Neural crest cell (in vitro differentiated cells): ENCODE results near the gene DCC. TPM values are rescaled to one million over a fixed set of nuclear protein-coding genes. Genes with fewer than 3 reads are reported as not detected.

Experiments
- DNase-seq: peaks from one replicate; pipeline ENCODE4 v3.0.0; 2021; ENCODE audit warnings: low read depth, mixed read lengths, low spot score
- H3K27ac Mint-ChIP-seq: one replicate; pipeline ENCODE4 v1.8.0; 2021; ENCODE audit warnings: mild to moderate bottlenecking, mixed read lengths; ENCODE audit not compliant: unreplicated experiment
- H3K27me3 Mint-ChIP-seq: 2 replicates; pipeline ENCODE4 v1.8.0; 2021; ENCODE audit warnings: low read depth, mild to moderate bottlenecking, mixed read lengths
- H3K36me3 Mint-ChIP-seq: 2 replicates; pipeline ENCODE4 v1.8.0; 2021; ENCODE audit warnings: low read depth, mild to moderate bottlenecking, mixed read lengths
- H3K4me1 Mint-ChIP-seq: 2 replicates; pipeline ENCODE4 v1.8.0; 2021; ENCODE audit warnings: mixed read lengths
- H3K4me3 Mint-ChIP-seq: one replicate; pipeline ENCODE4 v1.8.0; 2021; ENCODE audit warnings: mild to moderate bottlenecking, mixed read lengths
- H3K9me3 Mint-ChIP-seq: 2 replicates; pipeline ENCODE4 v1.8.0; 2021; ENCODE audit warnings: mixed read lengths
- CTCF ChIP-seq: fragments of 200-600 bp; sonication (generic); conservative IDR thresholded peaks from 2 replicates; pipeline ENCODE4 v1.5.0; 2021; ENCODE audit warnings: antibody characterized with exemption, mild to moderate bottlenecking
- total RNA-seq: library from RNA; stranded (reverse); gene quantifications from 2 replicates; pipeline ENCODE4 v1.2.1, GENCODE V29; 2021

The DCC gene
- total RNA-seq, 1 donor from 2014 or later: 10.1 TPM

DNA sequence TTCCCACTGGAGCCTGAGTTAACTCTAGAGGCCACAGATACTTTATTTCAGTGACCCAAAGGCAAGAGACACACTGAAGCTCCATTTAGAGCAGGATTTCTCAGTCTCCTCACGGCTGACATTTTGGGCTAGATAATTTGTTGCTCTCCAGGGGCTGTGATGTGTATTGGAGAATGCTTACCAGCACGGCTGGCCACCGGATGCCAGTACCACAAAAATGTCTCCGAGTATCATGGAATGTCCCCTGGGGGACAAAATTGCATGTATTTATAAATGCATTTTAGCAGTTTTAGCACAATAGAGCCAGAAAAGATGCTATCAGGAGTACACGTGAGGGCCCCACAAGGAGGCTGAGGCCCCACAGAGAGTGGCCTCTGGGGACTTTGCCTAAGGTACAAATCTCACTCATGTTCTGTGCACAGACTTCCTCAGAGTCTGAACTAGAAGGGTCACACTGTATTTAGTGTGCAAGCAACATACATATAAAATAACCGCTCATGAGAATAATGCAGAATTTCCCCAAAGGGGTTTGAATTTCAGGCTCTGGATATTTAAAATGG is 20.5 kb upstream of the DCC start:
- Mint-ChIP-seq H3K27ac (no peak overlapping the region), H3K27me3 (no peaks in the 10 kb centered on the region), H3K36me3 (no peaks in the 10 kb centered on the region), H3K9me3 (no peaks in the 10 kb centered on the region), H3K4me1 (no peaks in the 10 kb centered on the region), H3K4me3 (no peak overlapping the region)
- no peak for DNase-seq
- no peak for TF ChIP-seq CTCF

DNA sequence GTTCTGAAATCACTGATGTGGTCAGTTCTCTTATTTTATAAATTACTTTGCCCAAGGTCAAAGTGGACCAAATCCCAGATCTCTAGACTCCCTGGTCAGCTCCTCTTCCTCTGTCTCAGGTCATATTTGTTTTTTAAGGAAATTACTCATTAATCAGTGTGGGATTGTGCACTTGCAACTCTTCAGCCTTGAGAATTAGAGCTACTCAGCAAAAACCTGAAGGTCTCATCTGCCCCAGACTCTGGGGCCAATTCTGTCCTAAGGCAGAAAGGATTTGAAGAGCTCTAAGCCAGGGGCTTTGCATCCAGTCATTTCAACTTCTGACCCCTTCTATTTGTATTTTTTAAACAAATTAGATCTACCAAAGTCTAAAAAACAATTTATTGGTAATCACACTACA is 17.7 kb upstream of the DCC start:
- H3K9me3 Mint-ChIP-seq: no peaks in the 10 kb centered on the region
- DNase-seq: no peak
- no peaks in the 10 kb centered on the region for H3K27me3 Mint-ChIP-seq
- H3K4me1 Mint-ChIP-seq: no peaks in the 10 kb centered on the region
- H3K36me3 Mint-ChIP-seq: no peaks in the 10 kb centered on the region
- no peak overlapping the region for H3K27ac Mint-ChIP-seq
- no peak overlapping the region for H3K4me3 Mint-ChIP-seq
- TF ChIP-seq CTCF: no peak

- H3K9me3 Mint-ChIP-seq: no peaks in the 10 kb centered on the region
Observed at GRCh38 chr18:52323802-52324201, 16.2 kb upstream of the DCC start.

DNA sequence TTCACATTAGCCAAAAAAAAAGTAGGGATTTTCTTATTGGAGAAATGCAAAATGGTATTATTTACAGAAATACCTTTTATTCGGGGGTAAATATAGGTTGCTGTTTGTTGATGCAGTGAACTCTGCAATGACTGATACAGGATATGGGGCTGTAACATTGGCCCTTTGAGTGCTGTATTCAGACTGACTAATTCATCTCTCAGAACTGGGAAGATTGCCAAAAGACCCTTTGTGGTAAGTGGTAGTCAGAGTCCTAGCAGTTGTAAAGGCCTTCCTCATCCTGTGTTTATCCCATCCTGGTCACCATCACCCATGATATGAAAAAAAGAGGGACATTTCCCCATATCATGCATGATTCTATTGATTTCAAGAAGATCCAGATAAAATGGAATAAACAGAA is 14.0 kb upstream of the DCC start:
- no peak overlapping the region for H3K4me3 Mint-ChIP-seq
- H3K27ac Mint-ChIP-seq: no peak overlapping the region
- H3K27me3 Mint-ChIP-seq: no peaks in the 10 kb centered on the region
- H3K4me1 Mint-ChIP-seq: no peaks in the 10 kb centered on the region
- H3K9me3 Mint-ChIP-seq: no peaks in the 10 kb centered on the region
- H3K36me3 Mint-ChIP-seq: no peaks in the 10 kb centered on the region
- TF ChIP-seq CTCF: no peak
- no peak for DNase-seq

More at GRCh38 chr18:52323802-52324201, 16.2 kb upstream of the DCC start:
- no peaks in the 10 kb centered on the region for H3K27me3 Mint-ChIP-seq
- H3K4me3 Mint-ChIP-seq: no peak overlapping the region
- no peak for TF ChIP-seq CTCF
- no peak for DNase-seq
- H3K4me1 Mint-ChIP-seq: no peaks in the 10 kb centered on the region
- no peak overlapping the region for H3K27ac Mint-ChIP-seq
- no peaks in the 10 kb centered on the region for H3K36me3 Mint-ChIP-seq

- TF ChIP-seq CTCF: no peak
- Mint-ChIP-seq H3K36me3 (no peaks in the 10 kb centered on the region), H3K27ac (no peak overlapping the region), H3K9me3 (no peaks in the 10 kb centered on the region), H3K4me1 (no peaks in the 10 kb centered on the region), H3K4me3 (no peak overlapping the region), H3K27me3 (peaks cover 13% of the 10 kb centered on the region)
- no peak for DNase-seq
Observed at GRCh38 chr18:52333860-52334259, 6.1 kb upstream of the DCC start.

DNA sequence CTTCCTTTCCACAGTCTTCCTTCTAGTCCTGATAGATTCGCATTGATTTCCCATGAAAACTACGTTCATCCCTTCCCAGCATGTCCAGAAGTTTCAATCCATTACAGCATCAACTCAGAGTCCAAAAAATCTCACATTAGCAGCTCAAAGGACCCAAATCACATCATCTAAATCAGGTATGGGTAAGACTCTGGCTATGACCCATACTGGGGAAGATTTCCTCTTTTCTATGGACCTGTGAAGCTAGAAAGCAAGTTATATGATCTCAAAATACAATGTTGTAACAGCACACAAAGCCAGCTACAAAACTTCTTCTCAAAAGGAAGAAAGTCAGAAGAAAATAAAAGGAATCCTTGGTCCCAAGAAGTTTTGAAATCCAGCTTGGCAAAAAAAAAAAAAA is 5.7 kb upstream of the DCC start:
- H3K4me1 Mint-ChIP-seq: peaks cover 3% of the 10 kb centered on the region
- H3K27me3 Mint-ChIP-seq: peaks cover 13% of the 10 kb centered on the region
- no peak for TF ChIP-seq CTCF
- no peak overlapping the region for H3K4me3 Mint-ChIP-seq
- H3K9me3 Mint-ChIP-seq: no peaks in the 10 kb centered on the region
- no peaks in the 10 kb centered on the region for H3K36me3 Mint-ChIP-seq
- no peak for DNase-seq
- H3K27ac Mint-ChIP-seq: no peak overlapping the region
